CD8-positive, alpha-beta memory T cell (primary cell): ENCODE data around the gene SORCS3. TPM values are rescaled to one million over a fixed set of nuclear protein-coding genes. Genes with fewer than 3 reads are reported as not detected.

Experiments used
- CTCF ChIA-PET: fragments of 350-600 bp; sonication (Branson Sonifier 250); formaldehyde crosslinking; loops from one replicate; lab custom pipeline; 2021; ENCODE audit warnings: antibody characterized with exemption; lab: Charles Lee
- POLR2A ChIA-PET: fragments of 350-600 bp; sonication (Branson Sonifier 250); formaldehyde crosslinking; loops from one replicate; lab custom pipeline; 2021; ENCODE audit warnings: antibody characterized with exemption; lab: Charles Lee
- DNase-seq, 5 donors: peaks; one replicate each; pipeline versions ENCODE4 v3.0.0 to v3.0.0-alpha.2; 2020 to 2022; ENCODE audit warnings: mixed read lengths in 1 of 5
- H3K27ac ChIP-seq: one replicate; pipeline ENCODE4 v1.7.0; 2013; ENCODE audit warnings: low read depth, mild to moderate bottlenecking, low read length, moderate library complexity
- H3K27me3 ChIP-seq: 2 replicates; pipeline ENCODE4 v1.7.0; 2013; ENCODE audit warnings: low read length, mild to moderate bottlenecking; ENCODE audit not compliant: insufficient read depth, poor library complexity, severe bottlenecking
- H3K36me3 ChIP-seq: 2 replicates; pipeline ENCODE4 v1.7.0; 2013; ENCODE audit warnings: mild to moderate bottlenecking, low read length, moderate library complexity; ENCODE audit not compliant: insufficient read depth
- H3K4me1 ChIP-seq: 2 replicates; pipeline ENCODE4 v1.7.0; 2013; ENCODE audit warnings: mild to moderate bottlenecking, low read length, moderate library complexity; ENCODE audit not compliant: insufficient read depth
- H3K4me3 ChIP-seq: 2 replicates; pipeline ENCODE4 v1.7.0; 2013; ENCODE audit warnings: mild to moderate bottlenecking, low read length
- H3K9me3 ChIP-seq: 2 replicates; pipeline ENCODE4 v1.7.0; 2013; ENCODE audit warnings: mild to moderate bottlenecking, low read length
- H3K27ac Mint-ChIP-seq, 8 donors: one replicate each; pipeline ENCODE4 v1.8.0; 2020 to 2021; ENCODE audit warnings: mixed read lengths in 8 of 8, mild to moderate bottlenecking in 6 of 8, inconsistent platforms in 3 of 8, moderate library complexity in 3 of 8
- H3K27me3 Mint-ChIP-seq, 2 donors: one replicate each; pipeline ENCODE4 v1.8.0; 2020 to 2021; ENCODE audit warnings: mixed read lengths in 2 of 2, mild to moderate bottlenecking in 1 of 2, moderate library complexity in 1 of 2
- H3K36me3 Mint-ChIP-seq, 3 donors: one replicate each; pipeline ENCODE4 v1.8.0; 2020 to 2021; ENCODE audit warnings: mixed read lengths in 3 of 3, inconsistent platforms in 1 of 3, mild to moderate bottlenecking in 1 of 3
- H3K4me1 Mint-ChIP-seq, 3 donors: one replicate each; pipeline ENCODE4 v1.8.0; 2020 to 2021; ENCODE audit warnings: mixed read lengths in 3 of 3, inconsistent platforms in 1 of 3, mild to moderate bottlenecking in 1 of 3
- H3K4me3 Mint-ChIP-seq, 7 donors: one replicate each; pipeline ENCODE4 v1.8.0; 2020 to 2021; ENCODE audit warnings: mixed read lengths in 7 of 7, mild to moderate bottlenecking in 6 of 7, moderate library complexity in 4 of 7, inconsistent platforms in 2 of 7
- H3K9me3 Mint-ChIP-seq, 5 donors: one replicate each; pipeline ENCODE4 v1.8.0; 2020 to 2022; ENCODE audit warnings: mixed read lengths in 5 of 5, mild to moderate bottlenecking in 3 of 5, moderate library complexity in 2 of 5, inconsistent platforms in 1 of 5
- polyA plus RNA-seq: library from polyadenylated mRNA; unstranded; fragments of 300-500 nt; fragmentation: Illumina TruSeq; gene quantifications from one replicate; pipeline ENCODE4 v1.2.3, GENCODE V29; 2021
- total RNA-seq, 2 experiments: library from RNA; stranded (reverse); gene quantifications; one replicate each; pipeline ENCODE4 v1.2.3, GENCODE V29; 2021

SORCS3 gene
- total and polyA plus RNA-seq, 3 experiments from 2014 or later: not detected

DNA sequence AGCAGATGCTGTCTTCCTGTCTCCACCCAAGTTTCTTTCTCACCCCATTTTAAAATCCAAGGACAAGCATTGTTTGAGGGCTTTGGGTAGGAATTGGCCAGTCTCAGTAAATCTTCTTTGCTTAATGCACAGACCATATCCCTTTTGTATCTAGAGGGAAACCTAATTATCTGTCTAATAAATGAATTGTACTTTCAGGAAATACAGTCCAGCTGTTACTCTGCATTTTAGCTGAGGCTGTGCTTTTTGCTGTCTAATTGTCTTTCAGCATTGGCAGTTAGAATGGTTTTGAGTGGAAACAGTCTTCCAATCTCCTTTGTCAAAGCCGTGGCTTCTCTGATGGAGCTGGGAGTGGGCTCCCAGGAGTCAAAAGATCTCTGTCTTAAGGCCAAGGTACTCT lies 388.2 kb downstream of the SORCS3 start:
- Histone ChIP-seq H3K27me3 (no peaks in the 10 kb centered on the region), H3K36me3 (no peaks in the 10 kb centered on the region), H3K9me3 (no peaks in the 10 kb centered on the region), H3K27ac (no peak overlapping the region), H3K4me1 (no peaks in the 10 kb centered on the region), H3K4me3 (no peak overlapping the region)
- ChIA-PET CTCF (no interaction called here), POLR2A (no interaction called here)
- Mint-ChIP-seq H3K27ac (no peak overlapping the region), H3K9me3 (peaks cover 0 to 5% (median 3%) of the 10 kb centered on the region in 5 donors), H3K27me3 (peaks cover 0 to 1% of the 10 kb centered on the region in 2 donors), H3K4me1 (no peaks in the 10 kb centered on the region), H3K4me3 (no peak overlapping the region), H3K36me3 (no peaks in the 10 kb centered on the region)
- DNase-seq: no peak

DNA sequence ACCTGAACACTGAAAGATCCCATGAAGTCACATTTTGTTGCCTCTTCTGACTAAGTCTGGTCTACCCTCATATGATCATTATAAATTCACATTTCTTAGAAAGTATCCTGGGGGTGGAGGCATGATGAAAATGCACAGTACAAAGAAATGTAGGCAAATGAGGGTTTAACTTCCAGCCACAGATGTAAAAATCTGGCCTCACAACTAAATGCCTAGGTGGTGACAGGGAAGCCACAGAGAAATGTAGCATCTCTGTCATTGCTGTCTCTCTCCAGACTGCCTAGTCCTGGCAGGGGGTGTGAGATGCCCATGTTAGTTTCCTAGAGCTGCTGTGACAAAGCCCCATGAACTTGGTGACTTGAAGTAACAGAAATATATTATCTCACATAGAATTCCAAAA lies 395.9 kb downstream of the SORCS3 start:
- H3K27me3 ChIP-seq: no peaks in the 10 kb centered on the region
- H3K9me3 ChIP-seq: no peaks in the 10 kb centered on the region
- no peaks in the 10 kb centered on the region for H3K36me3 ChIP-seq
- H3K27ac ChIP-seq: no peak overlapping the region
- peak overlapping the region in 1 of 8 donors; percentile 43 for H3K27ac Mint-ChIP-seq
- DNase-seq: no peak
- no peaks in the 10 kb centered on the region for H3K4me1 ChIP-seq
- ChIA-PET POLR2A (no interaction called here), CTCF (no interaction called here)
- H3K4me3 Mint-ChIP-seq: no peak overlapping the region
- no peaks in the 10 kb centered on the region for H3K27me3 Mint-ChIP-seq
- no peaks in the 10 kb centered on the region for H3K4me1 Mint-ChIP-seq
- H3K9me3 Mint-ChIP-seq: peaks cover 0 to 9% (median 0%) of the 10 kb centered on the region in 5 donors
- no peak overlapping the region for H3K4me3 ChIP-seq
- H3K36me3 Mint-ChIP-seq: no peaks in the 10 kb centered on the region

DNA sequence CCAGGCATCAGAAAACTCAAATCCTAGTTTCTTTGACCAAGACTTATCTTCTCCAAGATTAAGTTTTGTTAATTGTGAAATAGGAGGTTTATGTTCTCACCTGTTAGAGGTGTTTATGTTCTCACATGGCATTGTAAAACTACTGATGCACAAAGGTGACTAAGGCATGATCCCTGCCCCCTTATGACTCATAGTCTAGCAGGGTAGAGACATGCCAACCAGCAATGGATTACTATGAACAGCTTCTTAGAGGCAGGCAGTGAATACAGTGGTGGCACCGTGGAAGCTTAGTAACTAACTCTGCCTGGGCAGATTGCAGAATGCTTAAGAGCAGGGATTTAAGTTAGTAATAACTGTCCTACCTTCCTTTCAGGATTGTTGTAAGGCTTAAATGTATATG lies 400.9 kb downstream of the SORCS3 start:
- H3K9me3 Mint-ChIP-seq: peaks cover 0 to 8% (median 2%) of the 10 kb centered on the region in 5 donors
- POLR2A ChIA-PET: no interaction called here
- DNase-seq: no peak

DNA sequence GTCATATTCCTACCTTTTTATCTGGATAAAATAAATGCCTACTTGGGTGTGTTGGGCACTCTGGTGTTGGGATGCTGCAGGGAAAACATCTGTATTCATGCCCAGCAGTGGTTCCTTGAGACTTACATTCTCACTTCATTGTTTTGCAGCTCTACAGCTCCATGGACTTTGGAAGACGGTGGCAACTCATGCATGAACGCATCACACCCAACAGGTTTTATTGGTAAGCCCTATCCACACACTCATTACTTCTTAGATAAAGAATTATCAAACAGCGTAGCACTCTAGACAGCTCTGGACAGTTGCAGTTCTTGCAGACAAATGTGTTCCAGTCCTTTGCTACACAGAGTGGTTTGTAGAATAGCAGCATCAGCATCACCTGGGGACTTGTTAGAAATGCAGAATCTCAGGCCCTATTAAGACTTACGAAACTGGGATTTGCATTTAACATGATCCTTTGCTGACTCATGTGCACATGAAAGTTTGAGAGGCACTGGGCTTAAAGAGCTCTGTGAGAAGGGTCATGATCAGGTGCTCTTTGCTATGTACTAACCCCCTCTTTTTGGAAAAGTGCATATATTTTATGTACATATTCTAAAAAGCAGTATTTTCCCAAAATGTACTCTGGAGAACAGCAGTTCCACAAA lies 401.9 kb downstream of the SORCS3 start:
- no peaks in the 10 kb centered on the region for H3K27me3 Mint-ChIP-seq
- ChIA-PET POLR2A (no interaction called here), CTCF (no interaction called here)
- Histone ChIP-seq H3K27me3 (no peaks in the 10 kb centered on the region), H3K9me3 (no peaks in the 10 kb centered on the region), H3K4me3 (no peak overlapping the region), H3K36me3 (no peaks in the 10 kb centered on the region), H3K27ac (no peak overlapping the region), H3K4me1 (no peaks in the 10 kb centered on the region)
- no peaks in the 10 kb centered on the region for H3K4me1 Mint-ChIP-seq
- no peak overlapping the region for H3K27ac Mint-ChIP-seq
- no peak for DNase-seq
- H3K36me3 Mint-ChIP-seq: no peaks in the 10 kb centered on the region
- H3K4me3 Mint-ChIP-seq: no peak overlapping the region
- peaks cover 2 to 11% (median 5%) of the 10 kb centered on the region in 5 donors for H3K9me3 Mint-ChIP-seq

More for the DNA sequence above, 400.9 kb downstream of the SORCS3 start:
- Histone ChIP-seq H3K9me3 (no peaks in the 10 kb centered on the region), H3K27ac (no peak overlapping the region), H3K4me3 (no peak overlapping the region), H3K36me3 (no peaks in the 10 kb centered on the region), H3K4me1 (no peaks in the 10 kb centered on the region), H3K27me3 (no peaks in the 10 kb centered on the region)
- Mint-ChIP-seq H3K4me3 (no peak overlapping the region), H3K27me3 (no peaks in the 10 kb centered on the region), H3K36me3 (no peaks in the 10 kb centered on the region), H3K4me1 (no peaks in the 10 kb centered on the region), H3K27ac (no peak overlapping the region)
- CTCF ChIA-PET: no interaction called here

DNA sequence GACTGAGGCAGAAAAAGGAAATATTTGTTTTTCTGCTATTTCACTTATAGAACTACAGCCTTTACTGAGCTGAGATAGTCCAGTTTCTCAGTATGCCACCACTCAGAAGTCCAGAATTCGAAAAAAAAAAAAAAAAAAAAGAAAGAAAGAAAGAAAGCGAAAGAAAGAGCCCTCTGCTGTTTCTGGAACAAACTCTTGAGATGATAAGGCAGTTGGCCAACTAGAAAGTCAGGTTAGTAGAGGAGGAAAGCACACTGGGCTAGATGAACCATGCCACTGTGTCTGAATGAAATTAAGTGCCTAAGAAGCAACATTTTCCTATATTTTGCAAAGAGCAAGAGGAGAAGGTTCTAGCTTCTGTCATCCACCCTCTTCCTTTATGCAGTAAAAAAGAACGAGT lies 403.8 kb downstream of the SORCS3 start:
- H3K4me1 ChIP-seq: no peaks in the 10 kb centered on the region
- no peak overlapping the region for H3K27ac ChIP-seq
- no peaks in the 10 kb centered on the region for H3K9me3 ChIP-seq
- H3K27me3 Mint-ChIP-seq: no peaks in the 10 kb centered on the region
- no peak for DNase-seq
- ChIA-PET POLR2A (no interaction called here), CTCF (no interaction called here)
- H3K27me3 ChIP-seq: no peaks in the 10 kb centered on the region
- no peak overlapping the region for H3K4me3 Mint-ChIP-seq
- H3K36me3 ChIP-seq: no peaks in the 10 kb centered on the region
- no peaks in the 10 kb centered on the region for H3K4me1 Mint-ChIP-seq
- H3K27ac Mint-ChIP-seq: no peak overlapping the region
- peaks cover 2 to 10% (median 5%) of the 10 kb centered on the region in 5 donors for H3K9me3 Mint-ChIP-seq
- no peak overlapping the region for H3K4me3 ChIP-seq
- H3K36me3 Mint-ChIP-seq: no peaks in the 10 kb centered on the region

DNA sequence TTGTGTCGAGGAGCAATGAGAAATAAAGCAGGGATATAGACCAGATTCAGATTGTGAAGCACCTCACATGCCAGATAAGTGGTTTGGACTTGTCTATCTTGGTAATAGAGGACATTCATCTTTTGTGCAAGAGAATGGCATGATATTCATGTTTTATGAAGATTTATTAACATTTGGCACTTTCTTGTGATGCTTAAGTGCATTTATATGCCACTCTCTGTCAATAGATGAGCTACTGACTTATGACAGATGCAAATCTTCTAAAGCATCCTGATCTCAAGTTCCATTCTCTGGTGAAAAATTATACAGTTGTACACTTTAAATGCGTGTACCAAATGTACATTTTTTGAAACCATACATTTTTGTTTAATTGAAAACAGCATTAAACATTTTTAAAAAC lies 415.3 kb downstream of the SORCS3 start:
- CTCF ChIA-PET: no interaction called here
- no peaks in the 10 kb centered on the region for H3K36me3 ChIP-seq

DNA sequence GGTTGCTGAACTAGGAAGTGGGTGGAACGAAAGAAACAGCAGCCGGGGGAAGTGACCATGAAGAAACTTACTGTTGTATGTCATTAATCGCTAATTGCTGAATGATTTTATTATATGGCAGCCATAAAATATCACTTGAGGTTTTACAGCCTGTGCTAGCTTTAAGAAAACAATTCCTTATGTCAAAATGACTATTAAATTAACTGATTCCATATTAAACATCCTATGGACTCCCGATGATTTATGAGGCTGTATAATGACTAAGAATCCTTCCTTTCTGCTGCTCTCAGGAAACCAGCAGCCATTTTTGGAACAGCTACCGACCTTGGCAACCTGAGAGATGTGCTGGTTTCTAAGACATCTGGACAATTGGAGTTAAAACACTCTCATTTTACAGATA lies 421.9 kb downstream of the SORCS3 start:
- no peaks in the 10 kb centered on the region for H3K4me1 ChIP-seq
- H3K9me3 ChIP-seq: no peaks in the 10 kb centered on the region
- Mint-ChIP-seq H3K4me1 (no peaks in the 10 kb centered on the region), H3K27ac (no peak overlapping the region), H3K9me3 (peaks cover 0 to 5% (median 2%) of the 10 kb centered on the region in 5 donors), H3K27me3 (no peaks in the 10 kb centered on the region), H3K4me3 (no peak overlapping the region), H3K36me3 (no peaks in the 10 kb centered on the region)
- no peak for DNase-seq
- no peaks in the 10 kb centered on the region for H3K27me3 ChIP-seq
- no peak overlapping the region for H3K27ac ChIP-seq
- H3K36me3 ChIP-seq: no peaks in the 10 kb centered on the region
- ChIA-PET POLR2A (no interaction called here), CTCF (no interaction called here)
- H3K4me3 ChIP-seq: no peak overlapping the region

More for the DNA sequence above, 415.3 kb downstream of the SORCS3 start:
- no peaks in the 10 kb centered on the region for H3K27me3 Mint-ChIP-seq
- peaks cover 2 to 19% (median 8%) of the 10 kb centered on the region in 5 donors for H3K9me3 Mint-ChIP-seq
- Histone ChIP-seq H3K4me3 (no peak overlapping the region), H3K27ac (no peak overlapping the region), H3K9me3 (no peaks in the 10 kb centered on the region), H3K4me1 (no peaks in the 10 kb centered on the region), H3K27me3 (no peaks in the 10 kb centered on the region)
- H3K4me3 Mint-ChIP-seq: no peak overlapping the region
- DNase-seq: no peak
- POLR2A ChIA-PET: no interaction called here
- no peak overlapping the region for H3K27ac Mint-ChIP-seq
- no peaks in the 10 kb centered on the region for H3K4me1 Mint-ChIP-seq
- peaks cover 0 to 4% (median 0%) of the 10 kb centered on the region in 3 donors for H3K36me3 Mint-ChIP-seq

DNA sequence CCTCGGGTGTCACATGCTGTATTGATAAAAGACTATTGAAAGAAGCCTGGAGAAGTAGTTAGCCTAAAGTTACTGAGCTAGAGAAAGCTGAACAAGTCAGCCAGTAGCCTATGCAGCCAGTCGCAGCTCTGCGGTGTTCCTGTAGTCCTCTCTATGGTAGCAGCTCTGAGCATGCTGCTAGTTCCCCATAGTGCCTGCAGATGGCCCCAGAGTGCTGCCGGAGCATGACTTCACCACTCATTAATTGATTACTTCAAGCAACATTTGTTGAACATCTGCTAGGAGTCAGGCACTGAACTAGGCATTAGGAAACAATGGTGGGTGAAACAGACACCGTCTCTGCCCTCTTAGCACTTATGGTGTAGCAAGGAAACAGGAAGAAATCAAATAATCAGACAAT lies 422.7 kb downstream of the SORCS3 start:
- Histone ChIP-seq H3K4me1 (no peaks in the 10 kb centered on the region), H3K27me3 (no peaks in the 10 kb centered on the region), H3K9me3 (no peaks in the 10 kb centered on the region), H3K27ac (no peak overlapping the region), H3K4me3 (no peak overlapping the region), H3K36me3 (no peaks in the 10 kb centered on the region)
- CTCF ChIA-PET: no interaction called here
- H3K4me3 Mint-ChIP-seq: no peak overlapping the region
- H3K9me3 Mint-ChIP-seq: peaks cover 0 to 5% (median 2%) of the 10 kb centered on the region in 5 donors
- no peaks in the 10 kb centered on the region for H3K36me3 Mint-ChIP-seq
- no peaks in the 10 kb centered on the region for H3K27me3 Mint-ChIP-seq
- POLR2A ChIA-PET: no interaction called here
- H3K4me1 Mint-ChIP-seq: no peaks in the 10 kb centered on the region
- no peak overlapping the region for H3K27ac Mint-ChIP-seq
- DNase-seq: no peak
